ENCODE measurements around the gene GAS2.

GAS2 gene

DNA sequence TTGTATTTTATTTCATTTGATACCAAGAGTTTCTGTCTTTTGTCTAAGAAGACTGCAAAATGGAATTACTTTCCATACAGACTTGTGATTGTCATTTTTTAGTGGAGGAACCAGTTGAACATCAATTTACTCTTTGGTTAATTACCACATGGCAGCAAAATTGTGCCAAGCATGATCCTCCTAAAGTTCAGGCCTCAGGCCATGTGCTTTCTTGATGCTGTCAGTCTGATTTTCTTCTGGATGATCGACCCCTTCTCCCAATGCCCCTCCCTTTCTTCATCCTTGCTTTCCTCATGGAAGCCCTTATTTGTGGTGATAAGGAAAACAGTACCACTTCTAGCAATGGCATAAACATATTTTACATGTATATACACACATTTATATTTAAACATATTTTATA, 87.0 kb downstream of the GAS2 start:
- H3K27ac ChIP-seq (ENCODE audit: low read depth, low read length), result no peak overlapping the region
- no peaks in the 10 kb centered on the region for H3K27me3 ChIP-seq (ENCODE audit: control insufficient read depth in 5 of 5, insufficient read depth in 4 of 5, low read length in 5 of 5)
- H3K9me3 ChIP-seq (ENCODE audit: control insufficient read depth in 5 of 5, low read length in 5 of 5), result no peaks in the 10 kb centered on the region
- H3K36me3 ChIP-seq (ENCODE audit: control insufficient read depth in 5 of 5, insufficient read depth in 5 of 5, low read length in 5 of 5), result no peaks in the 10 kb centered on the region
- no peak overlapping the region for H3K4me3 ChIP-seq (ENCODE audit: low read depth in 1 of 5, low read length in 5 of 5)
- no peaks in the 10 kb centered on the region for H3K4me1 ChIP-seq (ENCODE audit: control insufficient read depth in 5 of 5, insufficient read depth in 5 of 5, low read length in 5 of 5)
- H3K9ac ChIP-seq (ENCODE audit: low read length in 5 of 5), result no peak overlapping the region

DNA sequence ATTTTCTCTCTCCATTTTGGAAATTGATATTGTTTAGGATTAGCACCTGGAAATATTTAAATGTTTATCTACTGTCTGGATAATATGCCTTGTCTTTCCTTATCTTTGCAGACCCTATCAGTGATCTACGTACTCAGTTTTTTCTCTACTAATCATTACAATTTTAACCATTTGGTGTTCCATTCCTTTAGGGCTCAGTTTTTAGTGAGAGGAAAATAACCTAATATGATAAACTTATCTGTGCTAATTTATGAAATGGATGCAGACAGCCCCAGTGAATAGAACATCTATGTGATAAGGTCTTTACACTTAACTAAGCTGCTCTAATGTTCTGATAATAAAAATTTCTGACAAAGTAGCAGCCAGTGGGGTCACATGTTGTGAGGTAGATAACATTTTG, 94.7 kb downstream of the GAS2 start:
- no peaks in the 10 kb centered on the region for H3K36me3 ChIP-seq (ENCODE audit: control insufficient read depth in 5 of 5, insufficient read depth in 5 of 5, low read length in 5 of 5)
- no peak overlapping the region for H3K9ac ChIP-seq (ENCODE audit: low read length in 5 of 5)
- no peaks in the 10 kb centered on the region for H3K9me3 ChIP-seq (ENCODE audit: control insufficient read depth in 5 of 5, low read length in 5 of 5)
- H3K4me1 ChIP-seq (ENCODE audit: control insufficient read depth in 5 of 5, insufficient read depth in 5 of 5, low read length in 5 of 5), result no peaks in the 10 kb centered on the region
- no peak overlapping the region for H3K4me3 ChIP-seq (ENCODE audit: low read depth in 1 of 5, low read length in 5 of 5)
- no peaks in the 10 kb centered on the region for H3K27me3 ChIP-seq (ENCODE audit: control insufficient read depth in 5 of 5, insufficient read depth in 4 of 5, low read length in 5 of 5)
- H3K27ac ChIP-seq (ENCODE audit: low read depth, low read length), result no peak overlapping the region

DNA sequence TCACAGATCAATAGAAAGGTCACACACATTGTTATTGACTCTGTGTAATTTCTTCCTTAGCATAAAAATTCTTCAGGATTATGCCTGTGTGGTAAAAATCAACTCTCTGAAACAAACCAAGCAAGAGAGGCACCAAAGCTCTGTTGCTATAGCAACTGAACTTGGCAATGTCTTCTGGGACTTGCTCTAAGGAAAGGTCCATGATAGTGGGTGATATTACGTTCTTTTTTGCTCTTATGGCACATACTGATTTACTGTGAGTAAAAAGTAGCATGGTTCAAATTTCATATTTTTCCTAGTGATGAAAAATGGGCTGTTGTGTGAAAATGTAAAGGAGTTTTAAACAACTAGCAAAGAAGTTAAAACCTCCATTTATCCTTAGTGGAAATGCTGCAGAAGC, 96.8 kb downstream of the GAS2 start:
- no peaks in the 10 kb centered on the region for H3K36me3 ChIP-seq (ENCODE audit: control insufficient read depth in 5 of 5, insufficient read depth in 5 of 5, low read length in 5 of 5)
- no peaks in the 10 kb centered on the region for H3K9me3 ChIP-seq (ENCODE audit: control insufficient read depth in 5 of 5, low read length in 5 of 5)
- no peak overlapping the region for H3K27ac ChIP-seq (ENCODE audit: low read depth, low read length)
- H3K4me3 ChIP-seq (ENCODE audit: low read depth in 1 of 5, low read length in 5 of 5), result no peak overlapping the region
- H3K9ac ChIP-seq (ENCODE audit: low read length in 5 of 5), result no peak overlapping the region
- H3K27me3 ChIP-seq (ENCODE audit: control insufficient read depth in 5 of 5, insufficient read depth in 4 of 5, low read length in 5 of 5), result no peaks in the 10 kb centered on the region
- no peaks in the 10 kb centered on the region for H3K4me1 ChIP-seq (ENCODE audit: control insufficient read depth in 5 of 5, insufficient read depth in 5 of 5, low read length in 5 of 5)

DNA sequence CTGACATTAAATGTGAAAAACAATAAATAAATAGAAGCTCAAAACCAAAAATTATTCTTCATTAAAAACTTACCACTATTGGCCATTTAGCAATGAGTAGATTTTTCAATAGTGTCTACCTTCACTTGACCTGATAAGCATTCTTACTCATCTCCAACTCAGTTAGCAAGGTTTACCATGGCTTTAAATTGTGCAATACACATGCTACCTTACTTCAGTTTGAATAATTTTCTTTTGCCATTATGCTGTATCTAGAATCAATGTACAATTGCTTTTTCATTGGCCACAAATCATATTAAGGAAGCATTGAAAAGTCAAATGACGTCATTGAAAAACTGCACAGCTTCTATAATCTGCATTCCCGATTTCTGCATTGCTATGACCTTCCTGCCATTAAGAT, 98.3 kb downstream of the GAS2 start:
- no peak overlapping the region for H3K27ac ChIP-seq (ENCODE audit: low read depth, low read length)

DNA sequence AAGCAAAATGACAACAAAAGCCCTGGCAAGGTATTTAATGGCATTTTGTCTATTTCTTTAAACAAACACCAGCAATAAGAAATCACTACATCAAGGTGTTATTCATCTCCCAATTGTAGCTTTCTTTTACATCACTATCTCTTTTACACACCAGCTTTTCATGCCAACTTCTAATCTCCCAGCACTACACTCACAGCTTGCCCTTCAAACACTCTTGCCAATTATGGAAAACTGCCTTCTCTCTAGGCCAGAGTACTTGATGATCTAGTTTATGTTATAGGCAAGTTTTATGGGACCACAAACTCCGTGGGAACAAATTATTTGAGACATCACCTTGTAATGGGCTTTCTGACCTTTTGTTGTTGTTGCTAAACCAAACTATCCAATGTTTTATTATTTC, 101.9 kb downstream of the GAS2 start:
- H3K27ac ChIP-seq (ENCODE audit: low read depth, low read length), result no peak overlapping the region
- H3K9ac ChIP-seq (ENCODE audit: low read length in 5 of 5), result no peak overlapping the region
- H3K27me3 ChIP-seq (ENCODE audit: control insufficient read depth in 5 of 5, insufficient read depth in 4 of 5, low read length in 5 of 5), result no peaks in the 10 kb centered on the region
- no peak overlapping the region for H3K4me3 ChIP-seq (ENCODE audit: low read depth in 1 of 5, low read length in 5 of 5)
- no peaks in the 10 kb centered on the region for H3K4me1 ChIP-seq (ENCODE audit: control insufficient read depth in 5 of 5, insufficient read depth in 5 of 5, low read length in 5 of 5)
- no peaks in the 10 kb centered on the region for H3K36me3 ChIP-seq (ENCODE audit: control insufficient read depth in 5 of 5, insufficient read depth in 5 of 5, low read length in 5 of 5)
- no peaks in the 10 kb centered on the region for H3K9me3 ChIP-seq (ENCODE audit: control insufficient read depth in 5 of 5, low read length in 5 of 5)

More for the DNA sequence above, 98.3 kb downstream of the GAS2 start:
- Histone ChIP-seq H3K27me3 (ENCODE audit: control insufficient read depth in 5 of 5, insufficient read depth in 4 of 5, low read length in 5 of 5) (no peaks in the 10 kb centered on the region), H3K9ac (ENCODE audit: low read length in 5 of 5) (no peak overlapping the region), H3K4me3 (ENCODE audit: low read depth in 1 of 5, low read length in 5 of 5) (no peak overlapping the region), H3K4me1 (ENCODE audit: control insufficient read depth in 5 of 5, insufficient read depth in 5 of 5, low read length in 5 of 5) (no peaks in the 10 kb centered on the region), H3K36me3 (ENCODE audit: control insufficient read depth in 5 of 5, insufficient read depth in 5 of 5, low read length in 5 of 5) (no peaks in the 10 kb centered on the region), H3K9me3 (ENCODE audit: control insufficient read depth in 5 of 5, low read length in 5 of 5) (no peaks in the 10 kb centered on the region)

DNA sequence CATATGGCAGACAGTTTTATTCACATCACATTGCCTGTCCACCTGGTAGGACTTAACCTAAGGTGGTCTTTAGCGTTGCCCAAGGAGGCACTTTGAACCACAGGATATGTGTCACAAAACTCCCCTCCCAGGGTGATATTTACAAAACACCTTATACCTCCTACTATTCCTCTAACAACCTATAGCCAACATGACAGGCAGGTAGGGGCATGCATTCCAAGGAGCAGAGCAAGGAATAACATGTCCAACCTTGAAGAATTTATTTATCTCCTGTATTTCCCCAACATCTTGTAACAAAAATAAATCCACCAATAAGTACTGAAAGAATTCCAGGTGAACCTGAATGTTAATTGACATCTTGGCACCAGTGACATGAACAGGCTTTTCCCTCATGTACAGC, 102.7 kb downstream of the GAS2 start:
- Histone ChIP-seq H3K27ac (ENCODE audit: low read depth, low read length) (no peak overlapping the region), H3K27me3 (ENCODE audit: control insufficient read depth in 5 of 5, insufficient read depth in 4 of 5, low read length in 5 of 5) (no peaks in the 10 kb centered on the region), H3K36me3 (ENCODE audit: control insufficient read depth in 5 of 5, insufficient read depth in 5 of 5, low read length in 5 of 5) (no peaks in the 10 kb centered on the region), H3K4me3 (ENCODE audit: low read depth in 1 of 5, low read length in 5 of 5) (no peak overlapping the region), H3K9me3 (ENCODE audit: control insufficient read depth in 5 of 5, low read length in 5 of 5) (no peaks in the 10 kb centered on the region), H3K9ac (ENCODE audit: low read length in 5 of 5) (no peak overlapping the region), H3K4me1 (ENCODE audit: control insufficient read depth in 5 of 5, insufficient read depth in 5 of 5, low read length in 5 of 5) (no peaks in the 10 kb centered on the region)

DNA sequence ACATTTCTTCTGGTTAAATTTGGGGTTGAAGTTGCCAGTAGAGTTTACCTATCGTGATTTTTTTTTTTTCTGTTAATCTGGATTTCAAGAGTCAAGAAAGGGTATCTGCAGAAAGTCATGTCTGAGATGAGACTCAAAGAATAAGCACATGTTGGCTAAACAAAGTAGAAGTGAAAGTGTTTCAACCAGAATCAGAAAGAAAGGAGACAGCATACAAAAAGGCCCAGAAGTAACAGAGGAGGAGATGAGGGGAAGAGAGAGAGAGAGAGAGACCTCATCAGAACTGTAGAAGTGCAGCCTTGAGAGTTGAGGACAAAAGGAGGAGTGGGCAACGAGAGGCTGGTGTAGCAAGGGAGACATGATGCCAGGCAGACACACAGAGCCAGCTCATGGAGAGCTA, 108.3 kb downstream of the GAS2 start:
- Histone ChIP-seq H3K9ac (ENCODE audit: low read length in 5 of 5) (no peak overlapping the region), H3K27ac (ENCODE audit: low read depth, low read length) (no peak overlapping the region), H3K9me3 (ENCODE audit: control insufficient read depth in 5 of 5, low read length in 5 of 5) (no peaks in the 10 kb centered on the region), H3K4me3 (ENCODE audit: low read depth in 1 of 5, low read length in 5 of 5) (no peak overlapping the region), H3K27me3 (ENCODE audit: control insufficient read depth in 5 of 5, insufficient read depth in 4 of 5, low read length in 5 of 5) (peaks cover 0 to 2% (median 0%) of the 10 kb centered on the region in 5 donors), H3K36me3 (ENCODE audit: control insufficient read depth in 5 of 5, insufficient read depth in 5 of 5, low read length in 5 of 5) (no peaks in the 10 kb centered on the region), H3K4me1 (ENCODE audit: control insufficient read depth in 5 of 5, insufficient read depth in 5 of 5, low read length in 5 of 5) (no peaks in the 10 kb centered on the region)

DNA sequence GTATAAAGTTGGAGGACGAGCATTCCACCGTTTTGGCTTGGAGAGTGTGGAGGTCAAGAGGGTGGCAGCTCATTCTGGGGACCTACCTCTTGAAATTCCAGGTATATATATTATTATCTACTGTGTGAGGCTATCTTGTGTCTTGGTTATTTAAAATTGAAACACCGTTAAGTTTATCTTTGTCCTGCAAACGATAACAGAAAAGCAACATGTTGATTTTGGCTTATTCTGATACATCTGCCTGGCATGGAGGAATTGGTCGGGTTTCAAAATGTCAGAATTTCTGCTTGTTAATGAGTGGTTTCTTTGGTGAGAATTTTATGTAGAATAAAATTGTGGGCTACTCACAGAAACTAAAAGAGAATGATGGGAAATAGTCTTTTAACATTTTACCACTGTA, 108.8 kb downstream of the GAS2 start:
- Histone ChIP-seq H3K36me3 (ENCODE audit: control insufficient read depth in 5 of 5, insufficient read depth in 5 of 5, low read length in 5 of 5) (no peaks in the 10 kb centered on the region), H3K27ac (ENCODE audit: low read depth, low read length) (no peak overlapping the region), H3K4me3 (ENCODE audit: low read depth in 1 of 5, low read length in 5 of 5) (no peak overlapping the region), H3K27me3 (ENCODE audit: control insufficient read depth in 5 of 5, insufficient read depth in 4 of 5, low read length in 5 of 5) (peaks cover 0 to 2% (median 0%) of the 10 kb centered on the region in 5 donors), H3K4me1 (ENCODE audit: control insufficient read depth in 5 of 5, insufficient read depth in 5 of 5, low read length in 5 of 5) (no peaks in the 10 kb centered on the region), H3K9ac (ENCODE audit: low read length in 5 of 5) (no peak overlapping the region), H3K9me3 (ENCODE audit: control insufficient read depth in 5 of 5, low read length in 5 of 5) (no peaks in the 10 kb centered on the region)

DNA sequence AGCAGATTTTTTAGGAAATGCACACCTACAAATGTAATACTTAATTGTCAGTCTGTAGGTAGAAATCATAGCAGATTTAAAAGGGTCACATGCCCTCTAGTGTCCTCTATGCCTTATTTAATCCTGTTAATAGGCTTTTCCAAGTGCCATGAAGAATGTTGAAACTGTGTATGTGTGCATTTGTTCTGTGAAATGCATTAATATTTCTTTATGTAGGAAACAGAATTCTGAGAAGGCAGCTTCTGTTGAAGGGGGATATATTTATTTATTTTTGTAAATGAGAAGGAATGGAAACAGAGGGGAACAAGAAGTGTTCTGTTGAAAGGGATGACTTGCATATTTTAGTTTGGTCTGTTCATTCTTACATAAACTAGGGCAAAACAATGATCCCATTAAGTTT, 112.2 kb downstream of the GAS2 start:
- no peak overlapping the region for H3K27ac ChIP-seq (ENCODE audit: low read depth, low read length)
- H3K9ac ChIP-seq (ENCODE audit: low read length in 5 of 5), result no peak overlapping the region
- H3K4me3 ChIP-seq (ENCODE audit: low read depth in 1 of 5, low read length in 5 of 5), result no peak overlapping the region
- peaks cover 0 to 2% (median 0%) of the 10 kb centered on the region in 5 donors for H3K27me3 ChIP-seq (ENCODE audit: control insufficient read depth in 5 of 5, insufficient read depth in 4 of 5, low read length in 5 of 5)
- H3K9me3 ChIP-seq (ENCODE audit: control insufficient read depth in 5 of 5, low read length in 5 of 5), result no peaks in the 10 kb centered on the region
- H3K4me1 ChIP-seq (ENCODE audit: control insufficient read depth in 5 of 5, insufficient read depth in 5 of 5, low read length in 5 of 5), result no peaks in the 10 kb centered on the region
- no peaks in the 10 kb centered on the region for H3K36me3 ChIP-seq (ENCODE audit: control insufficient read depth in 5 of 5, insufficient read depth in 5 of 5, low read length in 5 of 5)

DNA sequence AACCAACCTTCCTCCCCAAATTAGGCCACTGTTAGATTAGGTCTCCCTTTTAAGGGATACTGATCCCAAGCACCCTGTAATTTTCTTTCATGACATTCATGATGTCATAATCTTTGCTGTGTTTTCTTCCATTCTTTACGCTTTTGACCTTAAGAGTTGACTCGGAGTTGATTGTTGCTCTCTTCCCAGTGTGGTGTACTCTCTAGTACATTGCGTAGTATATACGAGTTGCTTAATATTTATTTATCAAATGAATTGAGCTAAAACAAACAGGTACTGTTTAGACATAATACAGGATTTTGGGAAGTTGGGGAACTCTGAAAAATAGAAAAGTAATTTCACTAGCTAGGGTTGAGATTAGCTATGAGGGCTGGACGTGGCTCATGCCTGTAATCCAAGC, 113.4 kb downstream of the GAS2 start:
- H3K9me3 ChIP-seq (ENCODE audit: control insufficient read depth in 5 of 5, low read length in 5 of 5), result no peaks in the 10 kb centered on the region
- H3K4me3 ChIP-seq (ENCODE audit: low read depth in 1 of 5, low read length in 5 of 5), result no peak overlapping the region
- H3K9ac ChIP-seq (ENCODE audit: low read length in 5 of 5), result no peak overlapping the region
- no peaks in the 10 kb centered on the region for H3K36me3 ChIP-seq (ENCODE audit: control insufficient read depth in 5 of 5, insufficient read depth in 5 of 5, low read length in 5 of 5)
- H3K27me3 ChIP-seq (ENCODE audit: control insufficient read depth in 5 of 5, insufficient read depth in 4 of 5, low read length in 5 of 5), result peaks cover 0 to under 1% (median 0%) of the 10 kb centered on the region in 5 donors
- H3K4me1 ChIP-seq (ENCODE audit: control insufficient read depth in 5 of 5, insufficient read depth in 5 of 5, low read length in 5 of 5), result no peaks in the 10 kb centered on the region
- H3K27ac ChIP-seq (ENCODE audit: low read depth, low read length), result no peak overlapping the region

DNA sequence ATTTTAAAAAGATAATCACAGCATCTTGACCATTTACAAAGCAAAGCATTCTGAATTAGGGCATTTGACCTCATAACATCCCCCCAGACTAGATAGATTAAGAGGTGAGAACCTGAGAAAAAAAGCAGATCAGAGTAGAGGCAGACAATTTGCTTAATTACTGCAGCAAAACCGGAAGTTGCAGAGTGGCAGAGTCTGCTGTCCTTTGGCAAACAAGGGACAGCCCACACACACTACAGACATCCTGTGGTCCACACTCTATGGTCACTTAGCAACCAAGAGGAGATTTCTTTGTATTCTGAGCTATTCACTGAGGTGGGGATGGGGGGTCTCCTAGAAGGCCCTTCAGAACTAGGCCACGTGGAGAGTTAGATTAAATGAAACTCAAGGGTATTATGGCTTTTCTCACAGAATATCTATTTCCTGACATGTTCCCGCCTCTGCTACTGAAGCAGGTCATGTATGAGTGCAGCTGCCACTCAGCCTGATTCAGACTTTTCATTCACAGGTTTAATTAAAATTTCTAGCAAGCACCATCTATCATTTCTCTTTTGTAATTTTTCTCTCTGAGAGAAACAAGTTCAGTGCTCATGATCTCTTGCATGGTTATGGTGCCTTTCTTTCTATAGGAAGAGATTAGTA, 114.7 kb downstream of the GAS2 start:
- Histone ChIP-seq H3K27ac (ENCODE audit: low read depth, low read length) (no peak overlapping the region), H3K9me3 (ENCODE audit: control insufficient read depth in 5 of 5, low read length in 5 of 5) (no peaks in the 10 kb centered on the region), H3K36me3 (ENCODE audit: control insufficient read depth in 5 of 5, insufficient read depth in 5 of 5, low read length in 5 of 5) (no peaks in the 10 kb centered on the region), H3K9ac (ENCODE audit: low read length in 5 of 5) (no peak overlapping the region), H3K4me3 (ENCODE audit: low read depth in 1 of 5, low read length in 5 of 5) (no peak overlapping the region), H3K4me1 (ENCODE audit: control insufficient read depth in 5 of 5, insufficient read depth in 5 of 5, low read length in 5 of 5) (no peaks in the 10 kb centered on the region), H3K27me3 (ENCODE audit: control insufficient read depth in 5 of 5, insufficient read depth in 4 of 5, low read length in 5 of 5) (no peaks in the 10 kb centered on the region)
